Esophagus muscularis mucosa (tissue), 4 donors: ENCODE measurements around the gene ECM2. TPM values are rescaled to one million over a fixed set of nuclear protein-coding genes. Genes with fewer than 3 reads are reported as not detected.

ENCODE experiments used
- DNase-seq: peaks from one replicate; pipeline ENCODE4 v3.0.0-alpha.2; 2017; ENCODE audit errors: extremely low spot score
- H3K27ac ChIP-seq, 4 donors: fragments of 200-600 bp; sonication (generic); replicated peaks in 1 of 4; 1 replicate in 3 of 4; 2 replicates in 1 of 4; pipeline ENCODE4 v1.5.1; 2016 to 2019; ENCODE audit warnings: mild to moderate bottlenecking in 1 of 4
- H3K27me3 ChIP-seq, 4 donors: fragments of 200-600 bp; sonication (generic); one replicate each; pipeline versions ENCODE4 v1.5.1 to v1.6.0; 2016 to 2019
- H3K36me3 ChIP-seq, 4 donors: fragments of 200-600 bp; sonication (generic); one replicate each; pipeline ENCODE4 v1.5.1; 2016 to 2019
- H3K4me1 ChIP-seq, 4 donors: fragments of 200-600 bp; sonication (generic); one replicate each; pipeline ENCODE4 v1.5.1; 2016 to 2019
- H3K4me3 ChIP-seq, 4 donors: fragments of 200-600 bp; sonication (generic); 1 replicate in 2 of 4; 2 replicates in 2 of 4; pipeline ENCODE4 v1.5.1; 2016 to 2019; ENCODE audit warnings: mild to moderate bottlenecking in 4 of 4, moderate library complexity in 1 of 4
- H3K9me3 ChIP-seq, 4 donors: fragments of 200-600 bp; sonication (generic); 1 replicate in 3 of 4; 2 replicates in 1 of 4; pipeline ENCODE4 v1.5.1; 2016 to 2019
- CTCF ChIP-seq, 3 experiments: fragments of 200-600 bp in 2 of 3; fragments of 450-650 bp in 1 of 3; sonication (generic) in 2 of 3; IDR thresholded peaks; one replicate each; pipeline ENCODE4 v1.5.1; 2017 to 2019; ENCODE audit warnings: antibody characterized with exemption in 3 of 3, mild to moderate bottlenecking in 2 of 3, moderate library complexity in 1 of 3
- EP300 ChIP-seq: sonication (generic); formaldehyde crosslinking; IDR thresholded peaks from one replicate; pipeline ENCODE4 v1.6.1; 2017; ENCODE audit warnings: antibody characterized with exemption
- POLR2A ChIP-seq: fragments of 450-650 bp; IDR thresholded peaks from one replicate; pipeline ENCODE4 v1.6.1; 2017; ENCODE audit warnings: antibody characterized with exemption, moderate library complexity, mild to moderate bottlenecking, low read depth
- POLR2AphosphoS5 ChIP-seq, 2 donors: sonication (generic); formaldehyde crosslinking; IDR thresholded peaks; one replicate each; pipeline ENCODE4 v1.6.1; 2017; ENCODE audit warnings: antibody characterized with exemption in 2 of 2
- WGBS: methylation state at CpG from one replicate; pipeline ENCODE4 v1.1.5; 2018; 5-methylcytosine and 5-hydroxymethylcytosine counted together
- intact Hi-C: fragments of 100-400 bp; cut with DNase I; formaldehyde crosslinking; loops from one replicate; pipeline ENCODE4 v1.15.1; 2023
- total RNA-seq, 4 donors: library from RNA; depleted of rRNA; stranded (reverse); fragments of >200 nt; gene quantifications; one replicate each; pipeline versions ENCODE4 v1.1.0 to v1.2.1, GENCODE V29; 2016

The ECM2 gene
- total RNA-seq, 4 donors from 2014 or later, result 8.1 to 11.7 (median 9.8) TPM

- intact Hi-C loops, result no loop called here
- Histone ChIP-seq H3K4me1 (peaks cover 0 to 26% (median 24%) of the 10 kb centered on the region in 4 donors), H3K4me3 (peak overlapping the region; percentile 32 to 48 (median 40)), H3K9me3 (no peaks in the 10 kb centered on the region), H3K36me3 (no peaks in the 10 kb centered on the region), H3K27ac (peak overlapping the region; percentile 0 to 54 (median 40)), H3K27me3 (no peaks in the 10 kb centered on the region)
- no peak for DNase-seq
- WGBS, result 12% methylated on average over 1 of the region's 1 CpG
- TF ChIP-seq CTCF (IDR thresholded peaks at IDR 0.05) (no peak), POLR2AphosphoS5 (IDR thresholded peaks at IDR 0.05) (no peak), POLR2A (no peak), EP300 (no peak)
Measured at GRCh38 chr9:92534674-92535073, 1.1 kb downstream of the ECM2 start.

GRCh38 chr9:92534204-92534603 lies 1.6 kb downstream of the ECM2 start:
- intact Hi-C loops, result no loop called here
- no peak for TF ChIP-seq CTCF (IDR thresholded peaks at IDR 0.05)
- no peak for TF ChIP-seq POLR2A
- TF ChIP-seq POLR2AphosphoS5 (IDR thresholded peaks at IDR 0.05), result no peak
- no peak for TF ChIP-seq EP300
- peaks cover 0 to 26% (median 24%) of the 10 kb centered on the region in 4 donors for H3K4me1 ChIP-seq
- H3K36me3 ChIP-seq, result no peaks in the 10 kb centered on the region
- 86% methylated on average over 3 of the region's 3 CpGs for WGBS
- peak overlapping the region in 3 of 4 donors; percentile 2 to 54 (median 35) for H3K27ac ChIP-seq
- no peaks in the 10 kb centered on the region for H3K27me3 ChIP-seq
- no peak for DNase-seq
- H3K4me3 ChIP-seq, result peak overlapping the region; percentile 32 to 48 (median 40)
- no peaks in the 10 kb centered on the region for H3K9me3 ChIP-seq

GRCh38 chr9:92530893-92531292 lies 4.9 kb downstream of the ECM2 start:
- Histone ChIP-seq H3K9me3 (no peaks in the 10 kb centered on the region), H3K27me3 (no peaks in the 10 kb centered on the region), H3K4me1 (peaks cover 0 to 17% (median 15%) of the 10 kb centered on the region in 4 donors), H3K27ac (no peak overlapping the region), H3K36me3 (no peaks in the 10 kb centered on the region), H3K4me3 (no peak overlapping the region)
- intact Hi-C loops, result no loop called here
- no peak for TF ChIP-seq POLR2AphosphoS5 (IDR thresholded peaks at IDR 0.05)
- no peak for TF ChIP-seq EP300
- TF ChIP-seq POLR2A, result no peak
- TF ChIP-seq CTCF (IDR thresholded peaks at IDR 0.05), result no peak
- DNase-seq, result no peak

GRCh38 chr9:92529124-92529523 lies 6.7 kb downstream of the ECM2 start:
- 95% methylated on average over 3 of the region's 3 CpGs for WGBS
- no peak for DNase-seq
- TF ChIP-seq CTCF (IDR thresholded peaks at IDR 0.05), result no peak
- TF ChIP-seq EP300, result no peak
- TF ChIP-seq POLR2A, result no peak
- no peak for TF ChIP-seq POLR2AphosphoS5 (IDR thresholded peaks at IDR 0.05)
- Histone ChIP-seq H3K36me3 (no peaks in the 10 kb centered on the region), H3K4me1 (peaks cover 0 to 4% (median 2%) of the 10 kb centered on the region in 4 donors), H3K27me3 (no peaks in the 10 kb centered on the region), H3K4me3 (no peak overlapping the region), H3K27ac (no peak overlapping the region), H3K9me3 (no peaks in the 10 kb centered on the region)
- intact Hi-C loops, result no loop called here

- no peaks in the 10 kb centered on the region for H3K9me3 ChIP-seq
- no peaks in the 10 kb centered on the region for H3K36me3 ChIP-seq
- intact Hi-C loops, result no loop called here
- H3K4me3 ChIP-seq, result no peak overlapping the region
- TF ChIP-seq CTCF (IDR thresholded peaks at IDR 0.05) (no peak), POLR2AphosphoS5 (IDR thresholded peaks at IDR 0.05) (no peak), EP300 (no peak), POLR2A (no peak)
- no peak for DNase-seq
- no peaks in the 10 kb centered on the region for H3K27me3 ChIP-seq
- H3K4me1 ChIP-seq, result no peaks in the 10 kb centered on the region
- WGBS, result 76% methylated on average over 1 of the region's 1 CpG
- no peak overlapping the region for H3K27ac ChIP-seq
Measured at GRCh38 chr9:92528522-92528849, 7.3 kb downstream of the ECM2 start.
